ENCODE measurements around the gene KLF3.
"Not testable (repeated sequence)": the region's sequence is repeated elsewhere in the genome, so short reads cannot be mapped to it uniquely, and the experiment has no call there.

Gene KLF3

GRCh38 chr4:38621831-38622230 lies 42.2 kb upstream of the KLF3 start:
- no peak overlapping the region for H4K8ac ChIP-seq (ENCODE audit: low read length)
- H3K4me1 ChIP-seq (ENCODE audit: control insufficient read depth, insufficient read depth, low read depth, low read length): no peaks in the 10 kb centered on the region
- no peak overlapping the region for H3K27ac ChIP-seq (ENCODE audit: low read length, poor library complexity, severe bottlenecking)
- no peaks in the 10 kb centered on the region for H3K79me1 ChIP-seq (replicated peaks; ENCODE audit: low read length, poor library complexity, severe bottlenecking)
- H2AK5ac ChIP-seq (ENCODE audit: low read length, severe bottlenecking): no peak overlapping the region
- no peak overlapping the region for H3K4me2 ChIP-seq (ENCODE audit: low read length, poor library complexity, severe bottlenecking)
- H3K4ac ChIP-seq (ENCODE audit: low read depth in 1 of 2, low read length in 2 of 2): no peak overlapping the region
- H2BK15ac ChIP-seq (ENCODE audit: low read depth, poor library complexity, severe bottlenecking): no peak overlapping the region
- H2AFZ ChIP-seq (ENCODE audit: low read depth, low read length): no peak overlapping the region
- H3K27me3 ChIP-seq (ENCODE audit: control insufficient read depth in 1 of 2, insufficient read depth in 1 of 2, low read length in 2 of 2): no peaks in the 10 kb centered on the region
- H4K91ac ChIP-seq (ENCODE audit: low read length): no peak overlapping the region
- H2BK5ac ChIP-seq (ENCODE audit: low read depth, low read length, poor library complexity, severe bottlenecking): no peak overlapping the region
- H2BK12ac ChIP-seq (ENCODE audit: low read length in 2 of 2): no peak overlapping the region
- H3K9ac ChIP-seq (ENCODE audit: low read length): no peak overlapping the region
- no peak overlapping the region for H3K4me3 ChIP-seq (ENCODE audit: insufficient read depth in 1 of 2, low read depth in 1 of 2, low read length in 2 of 2)
- DNase-seq: no peak
- no peak overlapping the region for H3K14ac ChIP-seq (ENCODE audit: low read length in 2 of 2)
- no peak overlapping the region for H3K23ac ChIP-seq (ENCODE audit: low read length in 2 of 2)
- no peak overlapping the region for H2BK120ac ChIP-seq (ENCODE audit: low read depth, low read length)
- no peaks in the 10 kb centered on the region for H3K9me3 ChIP-seq (ENCODE audit: control insufficient read depth, low read length)
- H3K36me3 ChIP-seq (ENCODE audit: control insufficient read depth in 1 of 2, insufficient read depth in 2 of 2, low read depth in 1 of 2, low read length in 2 of 2): no peaks in the 10 kb centered on the region
- H3K18ac ChIP-seq (ENCODE audit: low read depth in 1 of 2, low read length in 2 of 2): no peak overlapping the region
- 97% methylated on average over 4 of the region's 6 CpGs for WGBS

GRCh38 chr4:38622340-38622739 lies 41.7 kb upstream of the KLF3 start:
- 87% methylated on average over 2 of the region's 2 CpGs for whole genome bisulfite sequencing
- H4K91ac ChIP-seq (ENCODE audit: low read length); H2AK5ac ChIP-seq (ENCODE audit: low read length, severe bottlenecking); DNase-seq; H3K79me1 ChIP-seq (replicated peaks; ENCODE audit: low read length, poor library complexity, severe bottlenecking); H3K27me3 ChIP-seq (ENCODE audit: control insufficient read depth in 1 of 2, insufficient read depth in 1 of 2, low read length in 2 of 2); H3K27ac ChIP-seq (ENCODE audit: low read length, poor library complexity, severe bottlenecking); H3K36me3 ChIP-seq (ENCODE audit: control insufficient read depth in 1 of 2, insufficient read depth in 2 of 2, low read depth in 1 of 2, low read length in 2 of 2); H2AFZ ChIP-seq (ENCODE audit: low read depth, low read length); H3K4me2 ChIP-seq (ENCODE audit: low read length, poor library complexity, severe bottlenecking); H3K9ac ChIP-seq (ENCODE audit: low read length); H2BK5ac ChIP-seq (ENCODE audit: low read depth, low read length, poor library complexity, severe bottlenecking); H2BK15ac ChIP-seq (ENCODE audit: low read depth, poor library complexity, severe bottlenecking); H3K4me3 ChIP-seq (ENCODE audit: insufficient read depth in 1 of 2, low read depth in 1 of 2, low read length in 2 of 2); H3K14ac ChIP-seq (ENCODE audit: low read length in 2 of 2); H3K4ac ChIP-seq (ENCODE audit: low read depth in 1 of 2, low read length in 2 of 2); H3K9me3 ChIP-seq (ENCODE audit: control insufficient read depth, low read length); H4K8ac ChIP-seq (ENCODE audit: low read length); H3K23ac ChIP-seq (ENCODE audit: low read length in 2 of 2); H2BK12ac ChIP-seq (ENCODE audit: low read length in 2 of 2); H2BK120ac ChIP-seq (ENCODE audit: low read depth, low read length); H3K18ac ChIP-seq (ENCODE audit: low read depth in 1 of 2, low read length in 2 of 2); H3K4me1 ChIP-seq (ENCODE audit: control insufficient read depth, insufficient read depth, low read depth, low read length): not testable (repeated sequence)

- 97% methylated on average over 2 of the region's 2 CpGs for WGBS
These were observed 40.7 kb upstream of the KLF3 start for GRCh38 chr4:38623260-38623659.

GRCh38 chr4:38624311-38624710 lies 39.7 kb upstream of the KLF3 start:
- H3K4me3 ChIP-seq (ENCODE audit: insufficient read depth in 1 of 2, low read depth in 1 of 2, low read length in 2 of 2): no peak overlapping the region
- no peak overlapping the region for H2AK5ac ChIP-seq (ENCODE audit: low read length, severe bottlenecking)
- H2BK5ac ChIP-seq (ENCODE audit: low read depth, low read length, poor library complexity, severe bottlenecking): no peak overlapping the region
- no peaks in the 10 kb centered on the region for H3K9me3 ChIP-seq (ENCODE audit: control insufficient read depth, low read length)
- H4K91ac ChIP-seq (ENCODE audit: low read length): no peak overlapping the region
- no peaks in the 10 kb centered on the region for H3K27me3 ChIP-seq (ENCODE audit: control insufficient read depth in 1 of 2, insufficient read depth in 1 of 2, low read length in 2 of 2)
- no peak overlapping the region for H3K27ac ChIP-seq (ENCODE audit: low read length, poor library complexity, severe bottlenecking)
- H3K79me1 ChIP-seq (replicated peaks; ENCODE audit: low read length, poor library complexity, severe bottlenecking): no peaks in the 10 kb centered on the region
- H3K14ac ChIP-seq (ENCODE audit: low read length in 2 of 2): no peak overlapping the region
- H2BK15ac ChIP-seq (ENCODE audit: low read depth, poor library complexity, severe bottlenecking): no peak overlapping the region
- no peaks in the 10 kb centered on the region for H3K4me1 ChIP-seq (ENCODE audit: control insufficient read depth, insufficient read depth, low read depth, low read length)
- no peaks in the 10 kb centered on the region for H3K36me3 ChIP-seq (ENCODE audit: control insufficient read depth in 1 of 2, insufficient read depth in 2 of 2, low read depth in 1 of 2, low read length in 2 of 2)
- H4K8ac ChIP-seq (ENCODE audit: low read length): no peak overlapping the region
- no peak for DNase-seq
- no peak overlapping the region for H3K23ac ChIP-seq (ENCODE audit: low read length in 2 of 2)
- H2BK12ac ChIP-seq (ENCODE audit: low read length in 2 of 2): no peak overlapping the region
- no peak overlapping the region for H3K18ac ChIP-seq (ENCODE audit: low read depth in 1 of 2, low read length in 2 of 2)
- H2BK120ac ChIP-seq (ENCODE audit: low read depth, low read length): no peak overlapping the region
- H3K9ac ChIP-seq (ENCODE audit: low read length): no peak overlapping the region
- 100% methylated on average over 2 of the region's 3 CpGs for WGBS
- no peak overlapping the region for H2AFZ ChIP-seq (ENCODE audit: low read depth, low read length)
- H3K4ac ChIP-seq (ENCODE audit: low read depth in 1 of 2, low read length in 2 of 2): no peak overlapping the region
- no peak overlapping the region for H3K4me2 ChIP-seq (ENCODE audit: low read length, poor library complexity, severe bottlenecking)

More at GRCh38 chr4:38623260-38623659, 40.7 kb upstream of the KLF3 start:
- no peak overlapping the region for H4K8ac ChIP-seq (ENCODE audit: low read length)
- H3K14ac ChIP-seq (ENCODE audit: low read length in 2 of 2): no peak overlapping the region
- H3K27me3 ChIP-seq (ENCODE audit: control insufficient read depth in 1 of 2, insufficient read depth in 1 of 2, low read length in 2 of 2): no peaks in the 10 kb centered on the region
- no peak overlapping the region for H4K91ac ChIP-seq (ENCODE audit: low read length)
- H2AK5ac ChIP-seq (ENCODE audit: low read length, severe bottlenecking): no peak overlapping the region
- H2AFZ ChIP-seq (ENCODE audit: low read depth, low read length): no peak overlapping the region
- no peak for DNase-seq
- H3K23ac ChIP-seq (ENCODE audit: low read length in 2 of 2): no peak overlapping the region
- no peak overlapping the region for H3K4me3 ChIP-seq (ENCODE audit: insufficient read depth in 1 of 2, low read depth in 1 of 2, low read length in 2 of 2)
- no peaks in the 10 kb centered on the region for H3K36me3 ChIP-seq (ENCODE audit: control insufficient read depth in 1 of 2, insufficient read depth in 2 of 2, low read depth in 1 of 2, low read length in 2 of 2)
- no peak overlapping the region for H2BK15ac ChIP-seq (ENCODE audit: low read depth, poor library complexity, severe bottlenecking)
- H3K9ac ChIP-seq (ENCODE audit: low read length): no peak overlapping the region
- H3K4me2 ChIP-seq (ENCODE audit: low read length, poor library complexity, severe bottlenecking): no peak overlapping the region
- H3K9me3 ChIP-seq (ENCODE audit: control insufficient read depth, low read length): no peaks in the 10 kb centered on the region
- no peaks in the 10 kb centered on the region for H3K79me1 ChIP-seq (replicated peaks; ENCODE audit: low read length, poor library complexity, severe bottlenecking)
- no peak overlapping the region for H2BK5ac ChIP-seq (ENCODE audit: low read depth, low read length, poor library complexity, severe bottlenecking)
- no peak overlapping the region for H2BK12ac ChIP-seq (ENCODE audit: low read length in 2 of 2)
- H2BK120ac ChIP-seq (ENCODE audit: low read depth, low read length): no peak overlapping the region
- H3K27ac ChIP-seq (ENCODE audit: low read length, poor library complexity, severe bottlenecking): no peak overlapping the region
- H3K4ac ChIP-seq (ENCODE audit: low read depth in 1 of 2, low read length in 2 of 2): no peak overlapping the region
- no peaks in the 10 kb centered on the region for H3K4me1 ChIP-seq (ENCODE audit: control insufficient read depth, insufficient read depth, low read depth, low read length)
- no peak overlapping the region for H3K18ac ChIP-seq (ENCODE audit: low read depth in 1 of 2, low read length in 2 of 2)

All from mesenchymal stem cell (in vitro differentiated cells and primary cell).